ENCODE measurements around the gene PNMA1.
A peak's percentile ranks its signal among the peaks of the same experiment; 100 is the strongest.

The PNMA1 gene, protein sequence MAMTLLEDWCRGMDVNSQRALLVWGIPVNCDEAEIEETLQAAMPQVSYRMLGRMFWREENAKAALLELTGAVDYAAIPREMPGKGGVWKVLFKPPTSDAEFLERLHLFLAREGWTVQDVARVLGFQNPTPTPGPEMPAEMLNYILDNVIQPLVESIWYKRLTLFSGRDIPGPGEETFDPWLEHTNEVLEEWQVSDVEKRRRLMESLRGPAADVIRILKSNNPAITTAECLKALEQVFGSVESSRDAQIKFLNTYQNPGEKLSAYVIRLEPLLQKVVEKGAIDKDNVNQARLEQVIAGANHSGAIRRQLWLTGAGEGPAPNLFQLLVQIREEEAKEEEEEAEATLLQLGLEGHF

GRCh38 chr14:73713803-73714655 is at the start of gene PNMA1:
Gene PNMA1 (minus strand): TSS chr14:73714384. CDS start chr14:73713639, 745 bp downstream.
- Histone ChIP-seq H3K36me3 (ENCODE audit: insufficient read depth, low read length) (peaks cover 17% of the 10 kb centered on the region), H3K4me3 (ENCODE audit: low read length) (peak within 1 kb of the TSS; percentile 97), H3K27me3 (ENCODE audit: insufficient read depth, low read length) (no peaks in the 10 kb centered on the region), H3K9me3 (ENCODE audit: low read length) (no peaks in the 10 kb centered on the region), H3K4me1 (ENCODE audit: insufficient read depth, low read length) (peaks cover 20% of the 10 kb centered on the region), H2AFZ (ENCODE audit: low read depth, low read length) (peak within 1 kb of the TSS; percentile 53)

GRCh38 chr14:73763396-73763795 is 49.2 kb upstream of the PNMA1 start:
- Histone ChIP-seq H3K27me3 (ENCODE audit: insufficient read depth, low read length) (no peaks in the 10 kb centered on the region), H3K4me3 (ENCODE audit: low read length) (no peak overlapping the region), H3K4me1 (ENCODE audit: insufficient read depth, low read length) (peaks cover 26% of the 10 kb centered on the region), H3K9me3 (ENCODE audit: low read length) (no peaks in the 10 kb centered on the region), H3K36me3 (ENCODE audit: insufficient read depth, low read length) (no peaks in the 10 kb centered on the region), H2AFZ (ENCODE audit: low read depth, low read length) (no peak overlapping the region)

DNA sequence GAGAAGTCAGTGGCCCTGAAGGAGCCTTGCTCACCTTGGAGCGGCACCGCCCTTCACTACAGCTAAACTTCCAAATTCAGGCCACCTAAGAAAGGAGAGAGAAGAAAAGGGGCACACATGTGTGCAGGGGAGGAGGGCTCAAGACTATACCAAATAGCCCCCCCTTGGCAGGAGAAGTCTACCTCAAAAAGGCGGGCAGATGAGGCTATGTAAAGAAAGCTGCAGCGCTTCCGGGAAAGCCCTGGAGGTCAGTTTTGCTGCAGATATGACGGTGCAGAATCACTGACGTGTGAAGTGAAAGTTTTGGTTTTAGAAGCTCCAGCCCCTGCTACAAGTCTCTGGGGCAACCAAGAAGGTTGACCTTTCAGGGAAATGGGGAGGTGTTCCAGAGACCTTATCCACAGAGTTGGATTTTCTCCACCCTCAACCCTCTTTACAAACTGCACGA is 48.2 kb upstream of the PNMA1 start:
- Histone ChIP-seq H3K27me3 (ENCODE audit: insufficient read depth, low read length) (no peaks in the 10 kb centered on the region), H3K36me3 (ENCODE audit: insufficient read depth, low read length) (no peaks in the 10 kb centered on the region), H2AFZ (ENCODE audit: low read depth, low read length) (no peak overlapping the region), H3K4me3 (ENCODE audit: low read length) (no peak overlapping the region), H3K9me3 (ENCODE audit: low read length) (no peaks in the 10 kb centered on the region), H3K4me1 (ENCODE audit: insufficient read depth, low read length) (peaks cover 36% of the 10 kb centered on the region)

- H3K4me3 ChIP-seq (ENCODE audit: low read length), result no peak overlapping the region
- no peaks in the 10 kb centered on the region for H3K36me3 ChIP-seq (ENCODE audit: insufficient read depth, low read length)
- no peaks in the 10 kb centered on the region for H3K27me3 ChIP-seq (ENCODE audit: insufficient read depth, low read length)
- H3K9me3 ChIP-seq (ENCODE audit: low read length), result no peaks in the 10 kb centered on the region
- H3K4me1 ChIP-seq (ENCODE audit: insufficient read depth, low read length), result peaks cover 40% of the 10 kb centered on the region
- H2AFZ ChIP-seq (ENCODE audit: low read depth, low read length), result no peak overlapping the region
Measured at GRCh38 chr14:73761618-73762355, 47.6 kb upstream of the PNMA1 start.

DNA sequence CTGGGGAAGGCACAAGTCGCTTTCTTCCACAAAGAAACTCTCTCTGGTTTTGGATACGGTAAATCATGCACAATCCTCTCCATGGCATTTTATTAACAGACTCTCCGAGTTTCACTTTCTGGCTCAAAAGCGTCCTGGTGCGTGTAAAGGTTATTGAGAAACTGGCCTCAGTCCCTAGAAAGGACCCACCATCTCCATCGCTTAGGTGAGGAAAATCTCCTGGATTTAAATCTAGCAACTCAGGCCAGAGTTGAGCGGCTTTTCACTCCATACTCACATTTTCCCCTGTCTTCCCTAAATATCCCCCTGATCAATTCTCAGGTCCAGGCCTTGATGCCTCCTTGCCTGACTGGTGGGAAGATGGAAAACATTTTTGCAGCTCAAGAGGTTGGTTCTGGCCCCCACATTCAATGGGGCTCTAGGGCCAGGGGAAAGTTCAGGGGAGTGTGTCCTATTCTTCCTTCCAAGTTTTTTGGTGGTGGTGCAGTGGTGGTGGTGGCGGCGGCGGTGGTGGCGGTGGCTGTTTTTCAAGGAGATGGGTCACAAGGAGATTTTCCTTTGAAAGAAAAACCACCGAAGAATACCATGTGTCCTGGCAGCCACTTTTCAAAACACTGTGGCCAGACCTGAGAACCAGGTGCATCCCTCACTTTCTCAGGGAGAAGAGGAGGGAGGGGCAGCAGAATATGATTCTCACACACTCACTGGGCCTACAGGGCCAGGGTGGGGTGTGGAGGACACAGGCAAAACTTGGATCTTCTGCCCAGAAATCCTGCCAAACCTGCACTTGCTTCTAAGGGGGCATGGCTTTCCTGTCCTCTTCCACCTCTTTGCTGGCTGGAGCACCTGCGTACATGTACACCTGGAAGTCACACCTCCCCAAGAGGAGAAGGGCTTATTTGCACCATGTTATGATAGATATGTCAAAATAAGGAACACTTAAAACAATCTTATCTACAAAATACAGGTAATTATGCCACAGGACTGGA is 46.7 kb upstream of the PNMA1 start:
- H3K4me3 ChIP-seq (ENCODE audit: low read length), result peak overlapping the region; percentile 62
- H2AFZ ChIP-seq (ENCODE audit: low read depth, low read length), result peak overlapping the region; percentile 41
- no peaks in the 10 kb centered on the region for H3K9me3 ChIP-seq (ENCODE audit: low read length)
- no peaks in the 10 kb centered on the region for H3K27me3 ChIP-seq (ENCODE audit: insufficient read depth, low read length)
- H3K4me1 ChIP-seq (ENCODE audit: insufficient read depth, low read length), result peaks cover 48% of the 10 kb centered on the region
- no peaks in the 10 kb centered on the region for H3K36me3 ChIP-seq (ENCODE audit: insufficient read depth, low read length)

DNA sequence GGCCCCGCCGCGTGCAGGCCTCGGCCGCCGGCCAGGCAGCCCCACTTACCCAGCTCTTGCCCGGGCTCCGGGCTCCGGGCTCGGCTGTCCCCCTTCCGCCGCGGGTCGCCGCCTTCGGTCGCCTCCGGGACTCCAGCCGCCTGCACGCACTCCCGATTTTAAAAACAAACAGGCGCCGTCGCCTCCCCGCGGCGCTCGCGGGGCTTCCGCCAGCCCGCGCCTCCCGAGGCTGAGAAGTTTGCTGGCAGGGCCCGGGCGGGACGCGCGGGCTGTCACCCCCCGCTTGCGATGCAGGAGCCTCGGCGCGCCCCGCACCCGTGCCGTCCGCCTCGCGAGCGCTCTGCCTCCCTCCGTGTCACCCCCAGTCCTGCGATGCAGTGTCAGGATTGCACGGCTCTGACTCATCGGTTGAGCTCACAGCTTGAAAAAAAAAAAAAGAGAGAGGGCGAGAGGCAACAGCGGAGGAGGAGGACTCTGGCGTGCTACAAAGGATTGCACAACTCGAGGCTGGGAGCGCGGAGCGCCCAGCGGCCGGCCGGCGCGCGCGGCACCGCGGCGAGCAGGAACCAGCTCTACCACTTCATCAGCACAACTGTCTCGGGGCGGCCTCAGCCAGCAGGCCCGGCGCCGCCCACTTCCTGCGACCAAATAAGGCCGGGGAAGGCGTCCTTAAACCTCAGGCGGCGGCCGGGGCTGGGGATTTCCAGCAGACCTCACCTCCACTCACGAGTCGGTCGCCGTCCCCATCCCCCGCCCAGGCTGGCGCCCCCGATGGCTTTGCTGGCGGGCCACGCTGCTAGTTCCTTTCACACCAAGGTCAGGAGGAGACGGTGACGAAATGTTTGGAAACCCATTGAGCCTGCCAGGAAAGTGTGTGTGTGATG is 45.8 kb upstream of the PNMA1 start:
- Histone ChIP-seq H3K27me3 (ENCODE audit: insufficient read depth, low read length) (no peaks in the 10 kb centered on the region), H3K9me3 (ENCODE audit: low read length) (no peaks in the 10 kb centered on the region), H3K4me3 (ENCODE audit: low read length) (peak overlapping the region; percentile 62), H3K4me1 (ENCODE audit: insufficient read depth, low read length) (peaks cover 51% of the 10 kb centered on the region), H3K36me3 (ENCODE audit: insufficient read depth, low read length) (no peaks in the 10 kb centered on the region), H2AFZ (ENCODE audit: low read depth, low read length) (peak overlapping the region; percentile 41)

DNA sequence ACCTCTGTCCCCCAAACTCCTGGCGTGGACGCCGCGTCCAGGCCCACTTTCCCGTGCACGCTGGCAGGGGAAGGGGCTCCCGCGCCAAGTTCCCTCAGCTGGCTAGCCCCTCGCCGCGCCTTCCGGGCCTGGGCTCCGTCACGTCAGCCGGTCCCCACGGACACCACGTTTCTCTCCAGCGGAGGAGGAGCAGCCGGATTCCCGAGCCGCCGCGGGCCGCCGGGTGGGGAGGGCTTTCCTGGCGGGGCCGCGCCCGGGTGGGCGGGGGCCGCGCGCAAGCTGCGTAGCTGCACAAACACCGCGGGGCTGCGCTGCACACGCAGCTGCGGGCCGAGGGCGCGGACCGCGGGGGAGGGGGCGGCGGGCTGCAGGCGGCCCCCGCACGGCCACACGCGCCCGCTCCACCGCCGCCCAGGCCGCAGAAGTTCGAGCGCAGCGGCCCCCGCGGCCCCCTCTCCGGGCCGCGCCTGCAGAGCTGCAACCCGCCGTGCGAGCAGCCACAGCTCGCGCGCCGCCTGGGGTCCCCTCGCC is 45.1 kb upstream of the PNMA1 start:
- H3K36me3 ChIP-seq (ENCODE audit: insufficient read depth, low read length), result no peaks in the 10 kb centered on the region
- peak overlapping the region; percentile 62 for H3K4me3 ChIP-seq (ENCODE audit: low read length)
- H3K27me3 ChIP-seq (ENCODE audit: insufficient read depth, low read length), result no peaks in the 10 kb centered on the region
- peak overlapping the region; percentile 41 for H2AFZ ChIP-seq (ENCODE audit: low read depth, low read length)
- H3K4me1 ChIP-seq (ENCODE audit: insufficient read depth, low read length), result peaks cover 51% of the 10 kb centered on the region
- no peaks in the 10 kb centered on the region for H3K9me3 ChIP-seq (ENCODE audit: low read length)

DNA sequence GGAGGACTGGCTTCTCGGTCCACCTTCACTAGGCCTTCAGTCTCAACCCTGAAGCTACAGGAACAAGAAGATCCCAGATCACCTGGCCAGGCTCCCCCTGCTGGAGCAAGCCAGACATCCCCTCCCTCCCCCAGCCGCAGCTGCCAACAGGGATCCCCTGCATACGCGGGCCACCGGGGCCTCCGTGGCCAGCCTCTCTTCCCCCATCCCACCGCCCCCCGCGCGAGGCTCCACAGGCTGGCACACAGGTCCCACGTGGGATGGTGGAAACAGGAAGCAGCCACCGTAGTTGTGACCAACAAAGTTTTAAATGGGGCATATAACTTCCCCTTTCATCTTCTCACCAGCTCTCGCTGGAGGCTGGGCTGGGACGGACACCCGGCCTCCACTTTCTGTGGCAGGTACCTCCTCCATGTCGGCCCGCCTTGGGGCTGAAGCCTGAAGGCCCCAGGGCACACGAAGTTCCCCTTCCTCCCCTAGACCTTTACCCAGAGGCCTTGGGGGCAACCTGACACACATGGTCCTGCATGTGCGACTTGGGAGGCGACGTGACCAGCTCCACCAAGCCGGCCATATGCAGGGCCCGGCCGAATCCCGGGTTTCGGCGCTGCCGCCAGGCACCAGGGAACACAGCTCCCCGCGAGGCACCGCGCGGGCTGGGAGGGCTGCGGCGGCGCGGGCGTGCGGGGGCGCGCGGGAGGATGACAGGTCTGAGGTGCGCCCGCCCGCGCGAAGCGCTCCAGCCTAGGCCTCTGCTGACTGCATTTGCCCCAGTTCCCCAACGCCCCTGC is 44.4 kb upstream of the PNMA1 start:
- H3K4me1 ChIP-seq (ENCODE audit: insufficient read depth, low read length), result peaks cover 51% of the 10 kb centered on the region

DNA sequence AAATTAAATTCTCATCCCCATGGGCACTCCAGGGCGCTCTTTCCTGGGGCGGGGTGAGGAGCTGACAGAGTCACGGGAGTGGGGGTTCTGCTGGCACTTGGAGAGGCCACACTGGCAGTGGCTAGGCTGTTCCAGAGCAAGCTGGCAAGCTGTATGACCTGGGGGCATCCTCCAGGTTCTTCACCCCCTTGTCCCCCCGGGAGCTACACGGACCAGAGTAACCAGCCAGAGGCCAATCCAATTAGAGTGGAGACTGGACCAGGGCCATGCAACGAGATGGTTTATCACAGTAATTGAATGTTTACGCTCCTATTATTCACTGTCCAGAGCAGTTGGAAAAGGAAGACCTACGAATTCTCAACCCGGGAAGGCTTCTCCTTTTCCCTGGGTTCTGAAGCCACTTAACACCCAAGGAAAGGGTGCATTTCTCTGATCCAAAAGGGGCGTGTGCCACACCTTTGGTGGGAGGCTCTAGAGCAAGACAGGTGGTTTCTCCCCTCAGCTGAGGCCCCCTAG is 43.8 kb upstream of the PNMA1 start:
- peaks cover 52% of the 10 kb centered on the region for H3K4me1 ChIP-seq (ENCODE audit: insufficient read depth, low read length)
- H2AFZ ChIP-seq (ENCODE audit: low read depth, low read length), result no peak overlapping the region
- H3K4me3 ChIP-seq (ENCODE audit: low read length), result peak overlapping the region; percentile 62
- no peaks in the 10 kb centered on the region for H3K27me3 ChIP-seq (ENCODE audit: insufficient read depth, low read length)
- H3K36me3 ChIP-seq (ENCODE audit: insufficient read depth, low read length), result no peaks in the 10 kb centered on the region
- no peaks in the 10 kb centered on the region for H3K9me3 ChIP-seq (ENCODE audit: low read length)

More for the DNA sequence above, 44.4 kb upstream of the PNMA1 start:
- Histone ChIP-seq H3K4me3 (ENCODE audit: low read length) (peak overlapping the region; percentile 62), H3K9me3 (ENCODE audit: low read length) (no peaks in the 10 kb centered on the region), H3K27me3 (ENCODE audit: insufficient read depth, low read length) (no peaks in the 10 kb centered on the region), H2AFZ (ENCODE audit: low read depth, low read length) (peak overlapping the region; percentile 13), H3K36me3 (ENCODE audit: insufficient read depth, low read length) (no peaks in the 10 kb centered on the region)

- H3K4me3 ChIP-seq (ENCODE audit: low read length), result no peak overlapping the region
- H3K4me1 ChIP-seq (ENCODE audit: insufficient read depth, low read length), result peaks cover 54% of the 10 kb centered on the region
- H2AFZ ChIP-seq (ENCODE audit: low read depth, low read length), result no peak overlapping the region
- H3K36me3 ChIP-seq (ENCODE audit: insufficient read depth, low read length), result no peaks in the 10 kb centered on the region
- no peaks in the 10 kb centered on the region for H3K9me3 ChIP-seq (ENCODE audit: low read length)
- H3K27me3 ChIP-seq (ENCODE audit: insufficient read depth, low read length), result no peaks in the 10 kb centered on the region
Measured at GRCh38 chr14:73757381-73757780, 43.2 kb upstream of the PNMA1 start.

Measured in neuron (in vitro differentiated cells).